WTC11 (cell line): ENCODE measurements around the gene SEMA3D. TPM values are rescaled to one million over a fixed set of nuclear protein-coding genes. Genes with fewer than 3 reads are reported as not detected.

ENCODE experiments used
- ATAC-seq: fragments of 200-7000 bp; cut with Tn5 transposase; 2 replicates; pipeline ENCODE4 v1.10.0; 2021; ENCODE audit warnings: mild to moderate bottlenecking, moderate library complexity
- CTCF ChIA-PET: fragments of 300-600 bp; sonication (Branson Sonifier 250); formaldehyde crosslinking; loops from one replicate; lab custom pipeline; 2021; ENCODE audit warnings: antibody characterized with exemption; lab: Charles Lee
- POLR2A ChIA-PET: fragments of 350-600 bp; sonication (Branson Sonifier 250); formaldehyde crosslinking; loops from one replicate; lab custom pipeline; 2021; ENCODE audit warnings: antibody characterized with exemption; lab: Charles Lee
- DNase-seq: peaks from one replicate; pipeline ENCODE4 v3.0.0; 2021; ENCODE audit warnings: low spot score
- H3K27ac Mint-ChIP-seq: 2 replicates; pipeline ENCODE4 v1.8.0; 2021; ENCODE audit warnings: mixed read lengths
- H3K27me3 Mint-ChIP-seq: 2 replicates; pipeline ENCODE4 v1.8.0; 2021; ENCODE audit warnings: low read depth, mild to moderate bottlenecking, moderate library complexity, mixed read lengths
- H3K36me3 Mint-ChIP-seq: 2 replicates; pipeline ENCODE4 v1.8.0; 2021; ENCODE audit warnings: mixed read lengths
- H3K4me1 Mint-ChIP-seq: 2 replicates; pipeline ENCODE4 v1.8.0; 2022; ENCODE audit warnings: mixed read lengths
- H3K4me3 Mint-ChIP-seq: 2 replicates; pipeline ENCODE4 v1.8.0; 2021; ENCODE audit warnings: mild to moderate bottlenecking, moderate library complexity, mixed read lengths
- H3K9me3 Mint-ChIP-seq: 2 replicates; pipeline ENCODE4 v1.8.0; 2021; ENCODE audit warnings: mixed read lengths
- ATF1 ChIP-seq: sonication (generic); formaldehyde crosslinking; IDR thresholded peaks from 2 replicates; pipeline ENCODE4 v1.8.1; 2023; ENCODE audit warnings: mild to moderate bottlenecking, moderate library complexity, missing genetic modification reagents
- CBFB ChIP-seq: sonication (generic); formaldehyde crosslinking; IDR thresholded peaks from 2 replicates; pipeline ENCODE4 v1.8.1; 2022; ENCODE audit warnings: mild to moderate bottlenecking, low read depth, missing genetic modification reagents
- CDX4 ChIP-seq: fragments of 250-450 bp; sonication (Bioruptor Pico); IDR thresholded peaks from 2 replicates; pipeline ENCODE4 v1.9.0; 2021; ENCODE audit warnings: moderate library complexity, mild to moderate bottlenecking, inconsistent platforms, borderline replicate concordance
- ELF4 ChIP-seq: sonication (generic); formaldehyde crosslinking; IDR thresholded peaks from 2 replicates; pipeline ENCODE4 v1.8.1; 2022; ENCODE audit warnings: low read depth, mild to moderate bottlenecking, moderate library complexity, missing genetic modification reagents
- ESRRA ChIP-seq: sonication (generic); formaldehyde crosslinking; IDR thresholded peaks from 2 replicates; pipeline ENCODE4 v1.8.1; 2022; ENCODE audit warnings: mild to moderate bottlenecking, missing genetic modification reagents, borderline replicate concordance
- IRF2 ChIP-seq: sonication (generic); formaldehyde crosslinking; IDR thresholded peaks from 2 replicates; pipeline ENCODE4 v1.8.0; 2022; ENCODE audit warnings: low read depth, missing genetic modification reagents, borderline replicate concordance
- MLX ChIP-seq: sonication (generic); formaldehyde crosslinking; IDR thresholded peaks from 2 replicates; pipeline ENCODE4 v1.8.1; 2023; ENCODE audit warnings: mild to moderate bottlenecking, missing genetic modification reagents, moderate library complexity
- RORB ChIP-seq: fragments of 250-450 bp; sonication (Bioruptor Pico); IDR thresholded peaks from 2 replicates; pipeline ENCODE4 v1.9.0; 2021; ENCODE audit warnings: mild to moderate bottlenecking
- SP1 ChIP-seq: sonication (generic); formaldehyde crosslinking; conservative IDR thresholded peaks from 2 replicates; pipeline ENCODE4 v1.8.1; 2022; ENCODE audit warnings: missing genetic modification reagents
- ZMAT4 ChIP-seq: fragments of 250-450 bp; sonication (Bioruptor Pico); IDR thresholded peaks from 2 replicates; pipeline ENCODE4 v1.9.0; 2021; ENCODE audit warnings: mild to moderate bottlenecking
- total RNA-seq: library from RNA; stranded (reverse); gene quantifications from 3 replicates; pipeline ENCODE4 v1.2.3, GENCODE V29; 2021
- TF ChIP-seq, protein P1 (sequence below): fragments of 250-450 bp; sonication (Bioruptor Pico); IDR thresholded peaks from 2 replicates; pipeline ENCODE4 v1.9.0; 2021; ENCODE audit warnings: mild to moderate bottlenecking, borderline replicate concordance
- TF ChIP-seq, protein P2 (sequence below): sonication (generic); formaldehyde crosslinking; IDR thresholded peaks from 2 replicates; pipeline ENCODE4 v1.8.1; 2023; ENCODE audit warnings: mild to moderate bottlenecking, missing genetic modification reagents, moderate library complexity
- TF ChIP-seq, protein P3 (sequence below): sonication (generic); formaldehyde crosslinking; IDR thresholded peaks from 2 replicates; pipeline ENCODE4 v1.8.0; 2023; ENCODE audit warnings: missing genetic modification reagents
- TF ChIP-seq, protein P4 (sequence below): sonication (generic); formaldehyde crosslinking; IDR thresholded peaks from 2 replicates; pipeline ENCODE4 v1.8.1; 2023; ENCODE audit warnings: mild to moderate bottlenecking, missing genetic modification reagents
- TF ChIP-seq, protein P5 (sequence below): sonication (generic); formaldehyde crosslinking; IDR thresholded peaks from 2 replicates; pipeline ENCODE4 v1.8.1; 2023; ENCODE audit warnings: mild to moderate bottlenecking, missing genetic modification reagents, borderline replicate concordance

Gene SEMA3D
- total RNA-seq, 1 experiment from 2014 or later = 3.8 TPM

GRCh38 chr7:85164376-85164775, 22.5 kb downstream of the SEMA3D start:
- ChIA-PET CTCF (no interaction called here), POLR2A (no interaction called here)
- 0 out of 2 replicates have a peak, but pooled peaks cover 2% of the 10 kb centered on the region for H3K4me1 Mint-ChIP-seq
- no peak for DNase-seq
- no peak overlapping the region for H3K27ac Mint-ChIP-seq
- TF ChIP-seq ELF4 = no peak
- H3K4me3 Mint-ChIP-seq = no peak overlapping the region
- no peak for ATAC-seq
- H3K9me3 Mint-ChIP-seq = peaks cover 3% of the 10 kb centered on the region
- no peaks in the 10 kb centered on the region for H3K27me3 Mint-ChIP-seq
- H3K36me3 Mint-ChIP-seq = peaks cover 2% of the 10 kb centered on the region

- DNase-seq = no peak
- TF ChIP-seq MLX (no peak), ESRRA (CRISPR knock-in tag) (no peak), CBFB (no peak), ZMAT4 (CRISPR knock-in tag) (no peak), SP1 (CRISPR knock-in tag) (no peak), IRF2 (CRISPR knock-in tag) (no peak), CDX4 (no peak), RORB (CRISPR knock-in tag) (no peak), ATF1 (no peak)
- TF ChIP-seq, protein P1, sequence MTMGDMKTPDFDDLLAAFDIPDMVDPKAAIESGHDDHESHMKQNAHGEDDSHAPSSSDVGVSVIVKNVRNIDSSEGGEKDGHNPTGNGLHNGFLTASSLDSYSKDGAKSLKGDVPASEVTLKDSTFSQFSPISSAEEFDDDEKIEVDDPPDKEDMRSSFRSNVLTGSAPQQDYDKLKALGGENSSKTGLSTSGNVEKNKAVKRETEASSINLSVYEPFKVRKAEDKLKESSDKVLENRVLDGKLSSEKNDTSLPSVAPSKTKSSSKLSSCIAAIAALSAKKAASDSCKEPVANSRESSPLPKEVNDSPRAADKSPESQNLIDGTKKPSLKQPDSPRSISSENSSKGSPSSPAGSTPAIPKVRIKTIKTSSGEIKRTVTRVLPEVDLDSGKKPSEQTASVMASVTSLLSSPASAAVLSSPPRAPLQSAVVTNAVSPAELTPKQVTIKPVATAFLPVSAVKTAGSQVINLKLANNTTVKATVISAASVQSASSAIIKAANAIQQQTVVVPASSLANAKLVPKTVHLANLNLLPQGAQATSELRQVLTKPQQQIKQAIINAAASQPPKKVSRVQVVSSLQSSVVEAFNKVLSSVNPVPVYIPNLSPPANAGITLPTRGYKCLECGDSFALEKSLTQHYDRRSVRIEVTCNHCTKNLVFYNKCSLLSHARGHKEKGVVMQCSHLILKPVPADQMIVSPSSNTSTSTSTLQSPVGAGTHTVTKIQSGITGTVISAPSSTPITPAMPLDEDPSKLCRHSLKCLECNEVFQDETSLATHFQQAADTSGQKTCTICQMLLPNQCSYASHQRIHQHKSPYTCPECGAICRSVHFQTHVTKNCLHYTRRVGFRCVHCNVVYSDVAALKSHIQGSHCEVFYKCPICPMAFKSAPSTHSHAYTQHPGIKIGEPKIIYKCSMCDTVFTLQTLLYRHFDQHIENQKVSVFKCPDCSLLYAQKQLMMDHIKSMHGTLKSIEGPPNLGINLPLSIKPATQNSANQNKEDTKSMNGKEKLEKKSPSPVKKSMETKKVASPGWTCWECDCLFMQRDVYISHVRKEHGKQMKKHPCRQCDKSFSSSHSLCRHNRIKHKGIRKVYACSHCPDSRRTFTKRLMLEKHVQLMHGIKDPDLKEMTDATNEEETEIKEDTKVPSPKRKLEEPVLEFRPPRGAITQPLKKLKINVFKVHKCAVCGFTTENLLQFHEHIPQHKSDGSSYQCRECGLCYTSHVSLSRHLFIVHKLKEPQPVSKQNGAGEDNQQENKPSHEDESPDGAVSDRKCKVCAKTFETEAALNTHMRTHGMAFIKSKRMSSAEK (CRISPR knock-in tag) = no peak
- TF ChIP-seq, protein P2, sequence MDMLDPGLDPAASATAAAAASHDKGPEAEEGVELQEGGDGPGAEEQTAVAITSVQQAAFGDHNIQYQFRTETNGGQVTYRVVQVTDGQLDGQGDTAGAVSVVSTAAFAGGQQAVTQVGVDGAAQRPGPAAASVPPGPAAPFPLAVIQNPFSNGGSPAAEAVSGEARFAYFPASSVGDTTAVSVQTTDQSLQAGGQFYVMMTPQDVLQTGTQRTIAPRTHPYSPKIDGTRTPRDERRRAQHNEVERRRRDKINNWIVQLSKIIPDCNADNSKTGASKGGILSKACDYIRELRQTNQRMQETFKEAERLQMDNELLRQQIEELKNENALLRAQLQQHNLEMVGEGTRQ = no peak
- TF ChIP-seq, protein P3, sequence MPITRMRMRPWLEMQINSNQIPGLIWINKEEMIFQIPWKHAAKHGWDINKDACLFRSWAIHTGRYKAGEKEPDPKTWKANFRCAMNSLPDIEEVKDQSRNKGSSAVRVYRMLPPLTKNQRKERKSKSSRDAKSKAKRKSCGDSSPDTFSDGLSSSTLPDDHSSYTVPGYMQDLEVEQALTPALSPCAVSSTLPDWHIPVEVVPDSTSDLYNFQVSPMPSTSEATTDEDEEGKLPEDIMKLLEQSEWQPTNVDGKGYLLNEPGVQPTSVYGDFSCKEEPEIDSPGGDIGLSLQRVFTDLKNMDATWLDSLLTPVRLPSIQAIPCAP (CRISPR knock-in tag) = no peak
- TF ChIP-seq, protein P4, sequence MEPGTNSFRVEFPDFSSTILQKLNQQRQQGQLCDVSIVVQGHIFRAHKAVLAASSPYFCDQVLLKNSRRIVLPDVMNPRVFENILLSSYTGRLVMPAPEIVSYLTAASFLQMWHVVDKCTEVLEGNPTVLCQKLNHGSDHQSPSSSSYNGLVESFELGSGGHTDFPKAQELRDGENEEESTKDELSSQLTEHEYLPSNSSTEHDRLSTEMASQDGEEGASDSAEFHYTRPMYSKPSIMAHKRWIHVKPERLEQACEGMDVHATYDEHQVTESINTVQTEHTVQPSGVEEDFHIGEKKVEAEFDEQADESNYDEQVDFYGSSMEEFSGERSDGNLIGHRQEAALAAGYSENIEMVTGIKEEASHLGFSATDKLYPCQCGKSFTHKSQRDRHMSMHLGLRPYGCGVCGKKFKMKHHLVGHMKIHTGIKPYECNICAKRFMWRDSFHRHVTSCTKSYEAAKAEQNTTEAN (CRISPR knock-in tag) = no peak
- TF ChIP-seq, protein P5, sequence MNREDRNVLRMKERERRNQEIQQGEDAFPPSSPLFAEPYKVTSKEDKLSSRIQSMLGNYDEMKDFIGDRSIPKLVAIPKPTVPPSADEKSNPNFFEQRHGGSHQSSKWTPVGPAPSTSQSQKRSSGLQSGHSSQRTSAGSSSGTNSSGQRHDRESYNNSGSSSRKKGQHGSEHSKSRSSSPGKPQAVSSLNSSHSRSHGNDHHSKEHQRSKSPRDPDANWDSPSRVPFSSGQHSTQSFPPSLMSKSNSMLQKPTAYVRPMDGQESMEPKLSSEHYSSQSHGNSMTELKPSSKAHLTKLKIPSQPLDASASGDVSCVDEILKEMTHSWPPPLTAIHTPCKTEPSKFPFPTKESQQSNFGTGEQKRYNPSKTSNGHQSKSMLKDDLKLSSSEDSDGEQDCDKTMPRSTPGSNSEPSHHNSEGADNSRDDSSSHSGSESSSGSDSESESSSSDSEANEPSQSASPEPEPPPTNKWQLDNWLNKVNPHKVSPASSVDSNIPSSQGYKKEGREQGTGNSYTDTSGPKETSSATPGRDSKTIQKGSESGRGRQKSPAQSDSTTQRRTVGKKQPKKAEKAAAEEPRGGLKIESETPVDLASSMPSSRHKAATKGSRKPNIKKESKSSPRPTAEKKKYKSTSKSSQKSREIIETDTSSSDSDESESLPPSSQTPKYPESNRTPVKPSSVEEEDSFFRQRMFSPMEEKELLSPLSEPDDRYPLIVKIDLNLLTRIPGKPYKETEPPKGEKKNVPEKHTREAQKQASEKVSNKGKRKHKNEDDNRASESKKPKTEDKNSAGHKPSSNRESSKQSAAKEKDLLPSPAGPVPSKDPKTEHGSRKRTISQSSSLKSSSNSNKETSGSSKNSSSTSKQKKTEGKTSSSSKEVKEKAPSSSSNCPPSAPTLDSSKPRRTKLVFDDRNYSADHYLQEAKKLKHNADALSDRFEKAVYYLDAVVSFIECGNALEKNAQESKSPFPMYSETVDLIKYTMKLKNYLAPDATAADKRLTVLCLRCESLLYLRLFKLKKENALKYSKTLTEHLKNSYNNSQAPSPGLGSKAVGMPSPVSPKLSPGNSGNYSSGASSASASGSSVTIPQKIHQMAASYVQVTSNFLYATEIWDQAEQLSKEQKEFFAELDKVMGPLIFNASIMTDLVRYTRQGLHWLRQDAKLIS (CRISPR knock-in tag) = no peak
- 0 out of 2 replicates have a peak, but pooled peaks cover 2% of the 10 kb centered on the region for H3K4me1 Mint-ChIP-seq
- ChIA-PET CTCF (no interaction called here), POLR2A (no interaction called here)
- no peak overlapping the region for H3K27ac Mint-ChIP-seq
- H3K4me3 Mint-ChIP-seq = no peak overlapping the region
- no peaks in the 10 kb centered on the region for H3K27me3 Mint-ChIP-seq
- peaks cover 19% of the 10 kb centered on the region for H3K36me3 Mint-ChIP-seq
- ATAC-seq = no peak
- H3K9me3 Mint-ChIP-seq = peaks cover 20% of the 10 kb centered on the region
Observed at GRCh38 chr7:85162721-85163120, 24.1 kb downstream of the SEMA3D start.
